ENCODE results near the gene SLC25A48.

- TF ChIP-seq CTCF (IDR thresholded peaks at IDR 0.05) (no peak), POLR2A (IDR thresholded peaks at IDR 0.05) (no peak), EP300 (IDR thresholded peaks at IDR 0.05) (no peak)
These were observed 49.0 kb downstream of the SLC25A48 start for GRCh38 chr5:135883441-135883840.

Measured in ovary (tissue), 3 donors.